IMR-90 (cell line): ENCODE data around the gene NEK11.

Experiments
- BHLHE40 ChIP-seq: fragments of 150-350 bp; IDR thresholded peaks from 2 replicates; pipeline ENCODE4 v1.6.1; 2016; ENCODE audit warnings: mild to moderate bottlenecking, low read depth, low read length
- CEBPB ChIP-seq: IDR thresholded peaks from 2 replicates; pipeline ENCODE4 v1.6.1; 2012; ENCODE audit warnings: low read depth, low read length, improper control_type of control experiment
- CHD1 ChIP-seq: IDR thresholded peaks from 2 replicates; pipeline ENCODE4 v1.6.1; 2012; ENCODE audit warnings: low read depth, low read length, improper control_type of control experiment
- FOS ChIP-seq: fragments of 150-350 bp; IDR thresholded peaks from 2 replicates; pipeline ENCODE4 v1.6.1; 2016; ENCODE audit warnings: low read depth, low read length
- MAZ ChIP-seq: IDR thresholded peaks from 2 replicates; pipeline ENCODE4 v1.6.1; 2012; ENCODE audit warnings: low read depth, mild to moderate bottlenecking, low read length, improper control_type of control experiment, moderate library complexity, borderline replicate concordance
- MXI1 ChIP-seq: IDR thresholded peaks from 2 replicates; pipeline ENCODE4 v1.6.1; 2012; ENCODE audit warnings: low read depth, mild to moderate bottlenecking, low read length, moderate library complexity, borderline replicate concordance
- POLR2A ChIP-seq: IDR thresholded peaks from 2 replicates; pipeline ENCODE4 v1.6.1; 2012; ENCODE audit warnings: mild to moderate bottlenecking, low read depth, low read length
- RAD21 ChIP-seq: IDR thresholded peaks from 2 replicates; pipeline ENCODE4 v1.6.1; 2012; ENCODE audit warnings: low read length, improper control_type of control experiment
- RCOR1 ChIP-seq: IDR thresholded peaks from 2 replicates; pipeline ENCODE4 v1.6.1; 2012; ENCODE audit warnings: mild to moderate bottlenecking, low read length, improper control_type of control experiment; ENCODE audit not compliant: insufficient replicate concordance
- RFX5 ChIP-seq: IDR thresholded peaks from 2 replicates; pipeline ENCODE4 v1.8.0; 2012; ENCODE audit warnings: low read depth, mild to moderate bottlenecking, low read length, moderate library complexity
- SMC3 ChIP-seq: fragments of 150-350 bp; IDR thresholded peaks from 2 replicates; pipeline ENCODE4 v1.6.1; 2016; ENCODE audit warnings: low read depth, mild to moderate bottlenecking, antibody characterized with exemption, low read length, moderate library complexity
- TF ChIP-seq, protein P1 (sequence below): conservative IDR thresholded peaks from 2 replicates; pipeline ENCODE4 v1.5.1; 2012; ENCODE audit warnings: mild to moderate bottlenecking, low read depth, low read length, improper control_type of control experiment
- TF ChIP-seq, protein P2 (sequence below): fragments of 150-350 bp; IDR thresholded peaks from 2 replicates; pipeline ENCODE4 v1.6.1; 2016; ENCODE audit warnings: low read depth, mild to moderate bottlenecking, low read length, moderate library complexity, borderline replicate concordance
- TF ChIP-seq, protein P3 (sequence below): fragments of 150-350 bp; IDR thresholded peaks from 2 replicates; pipeline ENCODE4 v1.6.1; 2017; ENCODE audit warnings: mild to moderate bottlenecking, antibody characterized with exemption, low read length, low read depth

DNA sequence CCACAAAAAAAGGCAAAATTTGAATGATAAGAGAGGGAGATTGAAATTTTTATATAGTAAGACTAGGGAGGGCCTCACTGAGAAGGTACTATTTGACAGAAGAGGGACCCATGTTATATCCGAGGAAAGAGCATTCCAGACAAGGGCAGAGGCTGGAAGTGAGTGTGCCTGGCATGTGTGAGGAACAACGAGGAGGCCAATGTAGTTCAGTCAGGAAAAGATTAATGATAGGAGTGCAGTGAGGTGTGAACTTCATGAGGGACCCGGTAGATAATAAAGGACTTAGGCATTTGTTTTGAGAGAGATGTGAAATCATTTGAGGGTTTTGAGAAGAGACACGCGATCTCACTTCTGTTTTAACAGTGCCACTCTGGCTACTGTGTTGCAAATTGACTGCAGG is 36.4 kb upstream of the NEK11 start:
- TF ChIP-seq, protein P1, sequence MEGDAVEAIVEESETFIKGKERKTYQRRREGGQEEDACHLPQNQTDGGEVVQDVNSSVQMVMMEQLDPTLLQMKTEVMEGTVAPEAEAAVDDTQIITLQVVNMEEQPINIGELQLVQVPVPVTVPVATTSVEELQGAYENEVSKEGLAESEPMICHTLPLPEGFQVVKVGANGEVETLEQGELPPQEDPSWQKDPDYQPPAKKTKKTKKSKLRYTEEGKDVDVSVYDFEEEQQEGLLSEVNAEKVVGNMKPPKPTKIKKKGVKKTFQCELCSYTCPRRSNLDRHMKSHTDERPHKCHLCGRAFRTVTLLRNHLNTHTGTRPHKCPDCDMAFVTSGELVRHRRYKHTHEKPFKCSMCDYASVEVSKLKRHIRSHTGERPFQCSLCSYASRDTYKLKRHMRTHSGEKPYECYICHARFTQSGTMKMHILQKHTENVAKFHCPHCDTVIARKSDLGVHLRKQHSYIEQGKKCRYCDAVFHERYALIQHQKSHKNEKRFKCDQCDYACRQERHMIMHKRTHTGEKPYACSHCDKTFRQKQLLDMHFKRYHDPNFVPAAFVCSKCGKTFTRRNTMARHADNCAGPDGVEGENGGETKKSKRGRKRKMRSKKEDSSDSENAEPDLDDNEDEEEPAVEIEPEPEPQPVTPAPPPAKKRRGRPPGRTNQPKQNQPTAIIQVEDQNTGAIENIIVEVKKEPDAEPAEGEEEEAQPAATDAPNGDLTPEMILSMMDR, result no peak
- TF ChIP-seq POLR2A (no peak), SMC3 (no peak), RAD21 (no peak), BHLHE40 (no peak), CEBPB (no peak), FOS (no peak), MXI1 (no peak), MAZ (no peak), RCOR1 (no peak), CHD1 (no peak), RFX5 (no peak)
- TF ChIP-seq, protein P2, sequence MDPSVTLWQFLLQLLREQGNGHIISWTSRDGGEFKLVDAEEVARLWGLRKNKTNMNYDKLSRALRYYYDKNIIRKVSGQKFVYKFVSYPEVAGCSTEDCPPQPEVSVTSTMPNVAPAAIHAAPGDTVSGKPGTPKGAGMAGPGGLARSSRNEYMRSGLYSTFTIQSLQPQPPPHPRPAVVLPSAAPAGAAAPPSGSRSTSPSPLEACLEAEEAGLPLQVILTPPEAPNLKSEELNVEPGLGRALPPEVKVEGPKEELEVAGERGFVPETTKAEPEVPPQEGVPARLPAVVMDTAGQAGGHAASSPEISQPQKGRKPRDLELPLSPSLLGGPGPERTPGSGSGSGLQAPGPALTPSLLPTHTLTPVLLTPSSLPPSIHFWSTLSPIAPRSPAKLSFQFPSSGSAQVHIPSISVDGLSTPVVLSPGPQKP, result no peak
- TF ChIP-seq, protein P3, sequence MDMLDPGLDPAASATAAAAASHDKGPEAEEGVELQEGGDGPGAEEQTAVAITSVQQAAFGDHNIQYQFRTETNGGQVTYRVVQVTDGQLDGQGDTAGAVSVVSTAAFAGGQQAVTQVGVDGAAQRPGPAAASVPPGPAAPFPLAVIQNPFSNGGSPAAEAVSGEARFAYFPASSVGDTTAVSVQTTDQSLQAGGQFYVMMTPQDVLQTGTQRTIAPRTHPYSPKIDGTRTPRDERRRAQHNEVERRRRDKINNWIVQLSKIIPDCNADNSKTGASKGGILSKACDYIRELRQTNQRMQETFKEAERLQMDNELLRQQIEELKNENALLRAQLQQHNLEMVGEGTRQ, result no peak
